ENCODE measurements around the gene NKAIN1.

NKAIN1 gene

GRCh38 chr1:31153423-31153822 is 86.3 kb downstream of the NKAIN1 start:
- peaks cover 10% of the 10 kb centered on the region for H3F3A ChIP-seq (ENCODE audit: control insufficient read depth, insufficient read depth)
- no peaks in the 10 kb centered on the region for H3K27me3 ChIP-seq (ENCODE audit: control insufficient read depth, low read length)
- H3K79me2 ChIP-seq (ENCODE audit: control insufficient read depth, low read length) = no peaks in the 10 kb centered on the region
- no peaks in the 10 kb centered on the region for H3K9me3 ChIP-seq (ENCODE audit: control insufficient read depth, insufficient read depth, low read length)
- no peaks in the 10 kb centered on the region for H4K20me1 ChIP-seq (ENCODE audit: control insufficient read depth, insufficient read depth, low read depth, low read length)
- H3K27ac ChIP-seq (ENCODE audit: low read depth, low read length) = no peak overlapping the region
- peaks cover 20% of the 10 kb centered on the region for H3K4me1 ChIP-seq (ENCODE audit: control insufficient read depth, low read length)
- H3K9me2 ChIP-seq (replicated peaks; ENCODE audit: control insufficient read depth, low read length) = no peaks in the 10 kb centered on the region
- no peak overlapping the region for H3K4me3 ChIP-seq (ENCODE audit: low read length)
- TF ChIP-seq CTCF (IDR thresholded peaks at IDR 0.05; ENCODE audit: low read depth, low read length, poor library complexity, severe bottlenecking) (no peak), EZH2phosphoT487 (IDR thresholded peaks at IDR 0.05; ENCODE audit: borderline replicate concordance, low read length) (no peak)
- H3K36me3 ChIP-seq (ENCODE audit: control insufficient read depth, low read length) = no peaks in the 10 kb centered on the region
- no peak overlapping the region for H3K4me2 ChIP-seq (ENCODE audit: low read length)

- Histone ChIP-seq H3F3A (ENCODE audit: control insufficient read depth, insufficient read depth) (peaks cover 10% of the 10 kb centered on the region), H4K20me1 (ENCODE audit: control insufficient read depth, insufficient read depth, low read depth, low read length) (no peaks in the 10 kb centered on the region), H3K27ac (ENCODE audit: low read depth, low read length) (no peak overlapping the region), H3K9me2 (replicated peaks; ENCODE audit: control insufficient read depth, low read length) (no peaks in the 10 kb centered on the region), H3K4me2 (ENCODE audit: low read length) (peak overlapping the region; percentile 36), H3K4me3 (ENCODE audit: low read length) (no peak overlapping the region), H3K4me1 (ENCODE audit: control insufficient read depth, low read length) (peaks cover 20% of the 10 kb centered on the region), H3K36me3 (ENCODE audit: control insufficient read depth, low read length) (no peaks in the 10 kb centered on the region), H3K27me3 (ENCODE audit: control insufficient read depth, low read length) (no peaks in the 10 kb centered on the region), H3K79me2 (ENCODE audit: control insufficient read depth, low read length) (no peaks in the 10 kb centered on the region), H3K9me3 (ENCODE audit: control insufficient read depth, insufficient read depth, low read length) (no peaks in the 10 kb centered on the region)
- TF ChIP-seq EZH2phosphoT487 (IDR thresholded peaks at IDR 0.05; ENCODE audit: borderline replicate concordance, low read length) (no peak), CTCF (IDR thresholded peaks at IDR 0.05; ENCODE audit: low read depth, low read length, poor library complexity, severe bottlenecking) (no peak)
Measured at GRCh38 chr1:31152181-31152795, 87.4 kb downstream of the NKAIN1 start.

GRCh38 chr1:31151402-31151801 is 88.3 kb downstream of the NKAIN1 start:
- Histone ChIP-seq H3K9me3 (ENCODE audit: control insufficient read depth, insufficient read depth, low read length) (no peaks in the 10 kb centered on the region), H3K27ac (ENCODE audit: low read depth, low read length) (no peak overlapping the region), H3K79me2 (ENCODE audit: control insufficient read depth, low read length) (no peaks in the 10 kb centered on the region), H3K36me3 (ENCODE audit: control insufficient read depth, low read length) (no peaks in the 10 kb centered on the region), H3K4me3 (ENCODE audit: low read length) (no peak overlapping the region), H3K4me2 (ENCODE audit: low read length) (no peak overlapping the region), H3K9me2 (replicated peaks; ENCODE audit: control insufficient read depth, low read length) (no peaks in the 10 kb centered on the region), H3K27me3 (ENCODE audit: control insufficient read depth, low read length) (no peaks in the 10 kb centered on the region), H4K20me1 (ENCODE audit: control insufficient read depth, insufficient read depth, low read depth, low read length) (no peaks in the 10 kb centered on the region), H3K4me1 (ENCODE audit: control insufficient read depth, low read length) (peaks cover 20% of the 10 kb centered on the region), H3F3A (ENCODE audit: control insufficient read depth, insufficient read depth) (peaks cover 10% of the 10 kb centered on the region)
- TF ChIP-seq CTCF (IDR thresholded peaks at IDR 0.05; ENCODE audit: low read depth, low read length, poor library complexity, severe bottlenecking) (no peak), EZH2phosphoT487 (IDR thresholded peaks at IDR 0.05; ENCODE audit: borderline replicate concordance, low read length) (no peak)

All from DOHH2 (cell line).